GM03348 (cell line): Measurements from ENCODE around the gene FOXO1.
A peak's percentile ranks its signal among the peaks of the same experiment; 100 is the strongest.

ENCODE experiments used
- DNase-seq: peaks from one replicate; pipeline ENCODE4 v3.0.0; 2012; ENCODE audit warnings: low spot score

The FOXO1 gene

GRCh38 chr13:40635315-40635995 lies 31.0 kb downstream of the FOXO1 start:
- no peak for DNase-seq

GRCh38 chr13:40632915-40633314 lies 33.5 kb downstream of the FOXO1 start:
- DNase-seq, result no peak

DNA sequence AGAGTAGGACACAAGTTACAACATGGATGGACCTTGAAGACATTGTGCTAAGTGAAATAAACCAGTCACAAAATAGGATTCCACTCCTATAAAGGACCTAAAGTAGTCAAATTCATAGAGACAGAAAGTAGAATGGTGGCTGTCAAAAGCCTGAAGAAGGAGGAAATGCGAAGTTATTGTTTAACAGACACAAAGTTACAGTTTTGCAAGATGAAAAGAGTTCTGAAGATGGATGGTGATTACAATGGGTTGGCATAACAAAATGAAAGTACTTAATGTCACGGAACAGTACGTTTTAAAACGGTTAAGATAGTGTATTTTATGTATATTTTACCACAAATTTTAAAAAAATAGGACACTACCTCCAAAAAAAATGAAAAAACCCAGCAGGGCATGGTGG lies 34.8 kb downstream of the FOXO1 start:
- DNase-seq, result no peak

GRCh38 chr13:40629678-40630384 lies 36.6 kb downstream of the FOXO1 start:
- DNase-seq, result no peak

GRCh38 chr13:40626977-40627376 lies 39.5 kb downstream of the FOXO1 start:
- DNase-seq, result no peak

DNA sequence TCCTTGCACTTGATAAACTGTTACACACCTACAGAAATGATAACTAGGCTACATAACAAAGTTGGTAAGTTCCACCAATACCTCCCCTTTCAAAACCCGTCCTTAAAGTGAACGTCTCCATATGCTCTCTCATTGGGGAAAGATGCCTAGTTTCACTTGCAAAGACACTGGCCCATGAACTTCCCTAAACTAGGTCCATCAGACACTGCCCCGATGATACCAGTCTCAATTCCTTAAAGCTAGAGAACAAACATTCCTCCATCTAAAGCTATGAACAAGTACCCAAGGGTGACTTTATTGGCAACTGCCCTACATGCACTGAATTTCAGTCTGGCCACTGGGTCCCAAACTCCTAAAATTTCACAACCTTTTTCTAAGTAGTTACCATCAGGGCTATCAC lies 39.9 kb downstream of the FOXO1 start:
- no peak for DNase-seq

DNA sequence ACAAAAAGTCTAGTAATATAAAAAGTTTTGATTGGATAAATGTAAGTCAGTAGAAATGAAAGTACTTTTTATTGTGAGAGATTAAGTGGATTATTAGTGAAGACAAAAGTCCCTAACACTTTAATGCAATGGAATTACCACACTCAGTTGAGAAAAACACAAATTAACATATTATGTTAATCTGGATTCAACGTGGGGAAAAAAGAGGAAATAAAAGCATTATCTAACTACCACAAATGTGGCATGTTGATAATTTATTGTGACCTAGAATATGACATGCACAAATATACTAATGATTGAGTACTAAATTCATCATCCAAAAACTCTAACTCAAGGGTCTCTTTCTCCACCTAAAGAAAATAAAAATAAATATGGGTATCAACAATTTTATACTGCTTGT lies 41.5 kb downstream of the FOXO1 start:
- no peak for DNase-seq

DNA sequence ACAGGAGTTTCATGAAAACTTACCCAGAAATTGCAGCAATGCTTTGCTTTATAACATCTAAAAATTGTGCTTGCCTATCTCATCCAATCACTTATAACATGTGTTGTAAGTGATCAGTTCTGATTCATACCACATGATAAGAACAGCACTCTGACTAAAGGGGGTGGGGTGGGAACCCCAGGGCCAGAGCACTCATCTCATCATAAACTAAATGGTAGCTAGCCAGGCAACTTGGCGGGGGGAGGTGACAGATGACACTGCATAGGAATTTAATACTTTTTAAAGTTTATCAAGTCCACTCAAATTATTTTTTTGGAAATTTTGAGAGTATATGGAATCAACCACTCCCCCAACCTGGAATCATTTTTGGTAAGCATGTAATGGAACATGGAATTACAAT lies 42.1 kb downstream of the FOXO1 start:
- peak; percentile 29 for DNase-seq

- no peak for DNase-seq
Measured at GRCh38 chr13:40622761-40623160, 43.7 kb downstream of the FOXO1 start.

GRCh38 chr13:40622246-40622645 lies 44.2 kb downstream of the FOXO1 start:
- no peak for DNase-seq

- no peak for DNase-seq
Measured at GRCh38 chr13:40619479-40619814, 47.0 kb downstream of the FOXO1 start.

DNA sequence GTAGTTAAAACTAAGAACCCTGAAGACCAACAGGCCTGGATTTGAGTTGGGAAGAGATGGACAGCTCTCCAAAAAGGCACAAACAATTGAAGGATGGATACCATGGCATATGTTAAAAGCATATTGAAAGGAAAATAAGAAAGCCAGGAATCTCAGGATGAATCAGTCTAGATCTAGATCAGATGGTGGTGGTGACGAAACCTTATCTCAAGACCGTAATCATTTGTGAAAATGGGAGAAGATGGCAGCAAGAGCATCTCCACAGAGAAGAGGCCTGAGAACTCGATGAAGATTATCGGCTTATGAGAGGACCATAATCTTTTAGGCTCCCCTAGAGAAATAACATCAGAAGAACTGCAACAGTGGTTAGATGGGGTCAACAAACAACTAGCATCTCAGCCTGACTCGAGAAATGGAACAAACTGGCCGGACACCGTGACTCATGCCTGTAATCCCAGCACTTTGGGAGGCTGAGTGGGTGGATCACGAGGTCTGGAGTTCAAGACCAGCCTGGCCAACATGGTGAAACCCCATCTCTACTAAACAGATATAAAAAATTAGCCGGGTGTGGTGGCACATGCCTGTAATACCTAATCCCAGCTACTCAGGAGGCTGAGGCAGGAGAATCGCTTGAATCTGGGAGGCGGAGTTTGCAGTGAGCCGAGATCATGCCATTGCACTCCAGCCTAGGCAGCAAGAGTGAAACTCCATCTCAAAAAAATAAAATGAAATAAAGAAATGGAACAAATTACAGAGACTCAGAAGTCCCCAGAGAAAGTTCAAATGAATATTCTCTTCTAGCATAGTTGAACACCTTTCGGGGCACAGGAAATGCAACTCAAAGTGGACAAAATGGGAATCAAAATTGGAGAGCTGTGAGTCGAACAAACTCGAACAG lies 47.6 kb downstream of the FOXO1 start:
- no peak for DNase-seq

GRCh38 chr13:40617801-40618356 lies 48.6 kb downstream of the FOXO1 start:
- DNase-seq, result no peak

DNA sequence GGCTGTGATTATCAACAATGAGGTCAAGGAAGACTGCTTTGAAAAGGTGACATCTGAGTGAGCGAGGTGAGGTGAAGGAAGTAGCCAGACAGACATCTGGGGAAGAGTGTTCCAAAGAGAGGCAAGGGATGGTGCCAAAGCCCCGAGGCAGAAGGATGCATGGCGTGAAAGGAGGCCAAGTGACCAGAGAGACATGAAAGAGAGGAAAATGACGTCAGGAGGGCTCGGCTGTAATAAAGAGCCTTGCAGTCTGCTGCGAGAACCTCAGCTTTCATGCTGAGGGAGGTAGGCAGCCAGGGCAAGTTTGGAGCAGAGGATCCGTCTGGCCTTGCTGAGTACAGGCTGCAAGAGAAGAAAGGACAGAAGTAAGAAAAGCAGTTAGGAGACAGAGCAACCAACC lies 50.8 kb downstream of the FOXO1 start:
- DNase-seq, result no peak

DNA sequence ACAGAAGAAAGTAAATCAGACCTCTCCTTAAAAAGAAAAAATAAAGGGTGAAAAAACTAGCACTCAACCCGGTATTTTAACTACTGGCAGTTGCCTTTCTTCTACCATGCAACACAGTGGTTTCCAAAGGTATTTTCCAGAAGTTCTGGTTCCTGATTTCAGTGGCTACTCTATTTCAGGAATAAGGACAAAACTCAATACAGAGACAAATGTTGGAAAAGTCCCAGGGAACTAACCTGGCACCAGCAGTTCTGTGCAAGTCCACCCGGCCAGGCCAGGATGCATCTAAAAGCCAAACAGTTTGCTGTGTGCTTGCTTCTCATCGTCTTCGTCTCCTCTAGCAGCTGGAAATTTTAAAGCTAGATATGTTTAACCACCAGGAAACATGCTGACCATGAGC lies 52.5 kb downstream of the FOXO1 start:
- no peak for DNase-seq

DNA sequence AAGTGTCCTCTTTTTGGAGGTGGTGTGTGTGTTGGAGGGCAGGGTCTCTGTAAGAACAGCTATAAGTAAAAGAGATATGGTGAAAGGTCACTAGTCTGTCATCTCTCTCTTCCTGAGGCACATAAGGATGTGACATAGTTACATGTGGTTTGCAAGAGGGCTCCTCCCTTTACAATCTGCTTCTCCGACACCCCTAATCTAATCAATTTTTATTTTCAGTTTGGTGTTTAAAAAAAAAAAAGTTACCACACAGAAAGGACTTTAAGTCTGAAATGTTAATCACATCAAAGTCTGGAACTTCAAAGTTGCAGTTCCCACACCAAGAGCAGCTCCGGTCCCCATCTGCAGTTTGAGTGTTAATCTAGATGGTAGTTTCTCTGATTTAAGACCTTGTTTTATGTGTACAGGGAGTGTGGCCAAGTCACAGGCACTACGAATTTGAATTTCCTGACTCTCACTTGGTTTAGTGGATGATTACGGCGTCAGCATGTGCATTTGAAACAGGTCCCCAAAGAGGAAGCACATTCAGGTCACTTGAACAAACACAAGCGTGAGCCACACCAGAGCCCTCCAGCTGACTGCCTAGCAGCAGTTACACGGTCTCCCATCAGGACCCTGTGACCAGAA lies 53.1 kb downstream of the FOXO1 start:
- no peak for DNase-seq

- DNase-seq, result no peak
Measured at GRCh38 chr13:40612041-40612440, 54.4 kb downstream of the FOXO1 start.

- no peak for DNase-seq
Measured at GRCh38 chr13:40611635-40612034, 54.8 kb downstream of the FOXO1 start.

DNA sequence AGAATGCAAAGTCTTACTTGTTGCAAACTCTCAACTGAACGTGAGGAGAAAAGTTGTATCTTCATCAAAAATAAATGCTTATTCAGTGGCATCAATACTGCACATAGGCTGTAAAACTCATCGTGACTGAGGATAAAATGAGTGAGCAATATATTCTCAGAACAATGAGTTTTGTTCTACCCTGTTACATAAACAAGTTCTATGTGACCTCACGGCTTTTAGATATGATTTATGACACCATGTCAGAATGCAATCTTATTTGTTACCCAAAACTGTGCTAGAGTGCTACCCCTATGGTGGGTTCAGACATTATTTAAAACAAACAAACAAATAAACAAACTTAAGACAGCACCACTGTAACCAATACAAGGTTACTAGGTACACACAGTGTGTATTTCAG lies 55.4 kb downstream of the FOXO1 start:
- DNase-seq, result no peak

GRCh38 chr13:40609972-40610726 lies 56.3 kb downstream of the FOXO1 start:
- DNase-seq, result no peak

DNA sequence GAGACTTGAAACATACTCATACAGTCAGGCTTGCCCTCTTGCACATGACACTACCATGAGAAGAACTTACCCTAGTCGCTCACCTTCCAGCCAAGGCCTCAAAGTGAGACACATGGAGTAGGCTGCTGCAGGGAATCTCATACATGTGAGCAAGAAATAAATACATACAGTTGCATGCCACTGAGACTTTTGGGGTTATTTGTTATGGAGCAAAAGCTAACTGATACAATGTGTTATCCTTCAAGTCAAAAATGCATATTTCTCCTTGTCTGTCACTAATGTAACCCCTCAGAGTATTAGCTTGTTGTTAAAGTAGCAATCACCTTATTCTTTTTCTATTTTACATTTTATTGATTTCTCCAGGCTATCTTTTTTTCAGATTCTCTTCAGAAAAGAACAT lies 58.1 kb downstream of the FOXO1 start:
- no peak for DNase-seq

- DNase-seq, result no peak
Measured at GRCh38 chr13:40605573-40605972, 60.9 kb downstream of the FOXO1 start.
